DMS153 (cell line): ENCODE results near the gene VSTM2A.
A peak's percentile ranks its signal among the peaks of the same experiment; 100 is the strongest.
"Not testable (repeated sequence)": the region's sequence is repeated elsewhere in the genome, so short reads cannot be mapped to it uniquely, and the experiment has no call there.

ENCODE experiments used
- DNase-seq: peaks from one replicate; lab custom pipeline; 2025; lab: John Stamatoyannopoulos, UW

Gene VSTM2A

GRCh38 chr7:54541669-54542625 lies at the start of gene VSTM2A:
VSTM2A (plus strand) TSS chr7:54542375; CDS start chr7:54542731, 356 bp downstream.
- DNase-seq: peak; percentile 81

- DNase-seq: not testable (repeated sequence)
These were observed 37.6 kb upstream of the VSTM2A start for GRCh38 chr7:54504531-54504930.

GRCh38 chr7:54529568-54529967 lies 12.6 kb upstream of the VSTM2A start:
- no peak for DNase-seq

- DNase-seq: no peak
These were observed 4.1 kb upstream of the VSTM2A start for GRCh38 chr7:54538122-54538521.

GRCh38 chr7:54543051-54543488 lies 895 bp downstream of the VSTM2A start:
- DNase-seq: peak; percentile 76

- no peak for DNase-seq
These were observed 2.0 kb downstream of the VSTM2A start for GRCh38 chr7:54544149-54544526.

GRCh38 chr7:54544527-54545240 lies 2.5 kb downstream of the VSTM2A start:
- no peak for DNase-seq

GRCh38 chr7:54545241-54545563 lies 3.0 kb downstream of the VSTM2A start:
- DNase-seq: no peak

GRCh38 chr7:54546081-54546985 lies 4.2 kb downstream of the VSTM2A start:
- DNase-seq: peak; percentile 59

- no peak for DNase-seq
These were observed 4.8 kb downstream of the VSTM2A start for GRCh38 chr7:54546986-54547314.

GRCh38 chr7:54550471-54550870 lies 8.3 kb downstream of the VSTM2A start:
- DNase-seq: no peak

GRCh38 chr7:54556121-54556520 lies 13.9 kb downstream of the VSTM2A start:
- DNase-seq: no peak

GRCh38 chr7:54559401-54559800 lies 17.2 kb downstream of the VSTM2A start:
- DNase-seq: no peak

- DNase-seq: no peak
These were observed 18.0 kb downstream of the VSTM2A start for GRCh38 chr7:54560198-54560597.

- no peak for DNase-seq
These were observed 18.5 kb downstream of the VSTM2A start for GRCh38 chr7:54560723-54561122.

GRCh38 chr7:54563329-54563916 lies 21.2 kb downstream of the VSTM2A start:
- no peak for DNase-seq

- no peak for DNase-seq
These were observed 23.3 kb downstream of the VSTM2A start for GRCh38 chr7:54565432-54565831.

GRCh38 chr7:54581511-54581910 lies 39.3 kb downstream of the VSTM2A start:
- no peak for DNase-seq

GRCh38 chr7:54591404-54592386 lies 49.5 kb downstream of the VSTM2A start:
- no peak for DNase-seq

GRCh38 chr7:54596747-54597146 lies 54.6 kb downstream of the VSTM2A start:
- DNase-seq: no peak

GRCh38 chr7:54615537-54615936 lies 73.4 kb downstream of the VSTM2A start:
- no peak for DNase-seq
